GM12801 (cell line): ENCODE results near the gene NPB.

ENCODE experiments used
- TF ChIP-seq, protein P1 (sequence below): IDR thresholded peaks from one replicate; pipeline ENCODE4 v1.5.1; 2011; ENCODE audit warnings: control low read depth; ENCODE audit not compliant: insufficient read length; ENCODE audit errors: extremely low read depth

Gene NPB

DNA sequence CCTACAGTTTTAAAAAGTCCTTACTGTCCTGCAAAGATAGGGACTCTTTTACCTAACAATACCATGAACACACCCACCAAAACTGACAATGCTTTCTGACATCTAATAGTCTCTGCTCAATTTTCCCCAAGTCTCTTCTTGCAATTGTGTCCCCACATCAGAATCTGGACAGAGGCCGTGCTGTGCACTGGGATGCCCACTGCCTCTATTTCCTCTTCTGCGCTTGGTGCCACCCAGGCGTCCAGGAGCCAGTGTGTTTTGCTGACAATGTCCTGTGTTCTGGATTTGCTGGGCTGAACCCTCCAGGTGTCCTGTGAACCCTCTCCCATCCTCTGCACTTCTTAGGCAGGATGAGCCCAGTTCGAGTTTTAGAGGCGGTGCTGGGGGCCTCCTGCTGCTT, 24.5 kb upstream of the NPB start:
- TF ChIP-seq, protein P1, sequence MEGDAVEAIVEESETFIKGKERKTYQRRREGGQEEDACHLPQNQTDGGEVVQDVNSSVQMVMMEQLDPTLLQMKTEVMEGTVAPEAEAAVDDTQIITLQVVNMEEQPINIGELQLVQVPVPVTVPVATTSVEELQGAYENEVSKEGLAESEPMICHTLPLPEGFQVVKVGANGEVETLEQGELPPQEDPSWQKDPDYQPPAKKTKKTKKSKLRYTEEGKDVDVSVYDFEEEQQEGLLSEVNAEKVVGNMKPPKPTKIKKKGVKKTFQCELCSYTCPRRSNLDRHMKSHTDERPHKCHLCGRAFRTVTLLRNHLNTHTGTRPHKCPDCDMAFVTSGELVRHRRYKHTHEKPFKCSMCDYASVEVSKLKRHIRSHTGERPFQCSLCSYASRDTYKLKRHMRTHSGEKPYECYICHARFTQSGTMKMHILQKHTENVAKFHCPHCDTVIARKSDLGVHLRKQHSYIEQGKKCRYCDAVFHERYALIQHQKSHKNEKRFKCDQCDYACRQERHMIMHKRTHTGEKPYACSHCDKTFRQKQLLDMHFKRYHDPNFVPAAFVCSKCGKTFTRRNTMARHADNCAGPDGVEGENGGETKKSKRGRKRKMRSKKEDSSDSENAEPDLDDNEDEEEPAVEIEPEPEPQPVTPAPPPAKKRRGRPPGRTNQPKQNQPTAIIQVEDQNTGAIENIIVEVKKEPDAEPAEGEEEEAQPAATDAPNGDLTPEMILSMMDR = no peak

DNA sequence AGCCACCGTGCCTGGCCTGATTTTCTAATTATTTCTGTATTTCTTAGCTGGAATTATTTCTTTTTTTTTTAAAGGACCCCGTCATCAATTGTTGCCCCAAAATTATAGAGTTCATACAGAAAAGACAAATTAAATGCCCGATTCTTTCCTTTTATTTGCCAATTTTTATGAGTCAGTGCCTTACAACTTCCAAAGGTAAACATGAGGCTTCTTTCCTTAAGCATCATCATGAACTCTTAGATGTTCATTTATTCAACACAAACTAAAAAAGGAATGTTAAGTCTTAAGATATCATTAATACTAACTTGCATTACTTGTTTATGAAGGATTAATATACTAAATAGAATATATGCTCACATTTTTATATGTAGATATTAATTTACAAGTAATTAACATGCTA, 23.7 kb upstream of the NPB start:
- TF ChIP-seq, protein P1 = no peak

DNA sequence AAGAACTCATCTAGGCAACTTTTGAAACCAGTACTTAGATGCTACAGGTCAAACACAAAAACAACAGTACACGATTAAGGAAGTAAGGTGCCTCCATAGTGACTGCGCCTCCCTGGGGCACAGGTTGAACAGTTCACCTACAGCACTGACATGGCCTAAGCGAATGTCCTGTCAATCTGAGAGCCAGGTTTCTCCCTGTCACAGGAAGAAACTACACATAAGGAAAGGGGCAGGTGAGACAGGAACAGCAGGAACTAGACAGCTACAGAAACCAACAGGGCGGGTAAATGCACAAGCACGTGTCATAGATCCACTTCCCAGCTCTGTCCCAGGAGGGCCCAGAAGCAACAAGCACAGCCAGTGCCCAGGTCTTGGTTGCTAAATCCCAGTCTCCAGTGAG, 22.9 kb upstream of the NPB start:
- TF ChIP-seq, protein P1 = no peak

DNA sequence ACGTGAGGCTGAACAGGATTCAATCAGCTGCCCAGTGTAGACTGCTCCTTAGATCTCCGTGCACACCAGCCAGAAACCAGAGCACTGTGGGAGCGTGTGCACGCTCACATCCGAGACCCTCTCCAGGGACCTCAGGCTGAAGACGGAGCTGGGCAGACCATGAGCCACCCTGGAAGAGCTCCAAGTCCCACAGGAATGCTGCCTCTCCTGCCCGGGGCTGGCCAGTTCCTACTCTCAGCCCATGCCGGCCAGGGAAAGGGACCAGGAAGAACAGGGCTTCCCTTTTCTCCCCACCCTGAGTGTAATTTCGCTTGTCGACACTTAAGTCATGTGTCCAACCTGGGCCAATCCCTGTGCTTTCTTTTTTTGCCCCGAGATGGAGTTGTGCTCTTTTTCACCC, 17.5 kb upstream of the NPB start:
- TF ChIP-seq, protein P1 = no peak

DNA sequence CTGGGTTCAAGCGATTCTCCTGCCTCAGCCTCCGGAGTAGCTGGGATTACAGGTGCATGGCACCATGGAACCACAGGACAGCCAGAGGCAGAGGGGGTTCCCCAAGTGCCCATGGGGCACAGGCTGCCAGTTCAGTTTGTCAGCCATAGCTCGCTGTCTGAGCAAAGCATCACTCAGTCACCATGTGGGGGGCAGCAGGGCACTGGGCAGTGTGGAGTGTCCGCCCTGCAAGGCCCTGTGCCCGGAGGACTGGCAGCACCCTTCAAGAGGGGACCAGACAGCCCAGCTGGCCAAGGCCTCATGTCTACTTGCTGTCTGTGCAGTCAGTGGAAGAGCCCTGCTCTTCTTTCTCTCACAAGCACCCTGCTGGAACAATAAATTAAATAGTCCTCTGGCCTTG, 17.1 kb upstream of the NPB start:
- TF ChIP-seq, protein P1 = no peak

DNA sequence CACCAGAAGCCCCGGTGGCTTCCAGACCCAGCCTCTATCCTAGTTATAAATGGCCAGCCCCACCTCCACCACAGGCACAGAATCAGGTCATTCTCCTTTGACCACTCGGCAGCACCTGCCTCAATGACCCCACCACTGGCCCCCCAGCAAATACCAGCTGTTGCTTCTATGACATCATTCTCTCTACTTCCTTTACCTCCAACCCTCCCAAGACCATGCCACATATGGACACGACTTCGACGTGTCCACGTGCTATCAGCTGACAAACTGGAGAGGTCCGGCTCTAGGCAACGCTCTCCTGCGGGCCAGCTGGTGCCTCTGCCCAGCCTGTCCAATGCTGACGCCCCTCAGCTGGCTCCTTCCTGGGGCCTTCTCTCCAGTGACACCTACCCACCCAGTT, 16.6 kb upstream of the NPB start:
- TF ChIP-seq, protein P1 = no peak

DNA sequence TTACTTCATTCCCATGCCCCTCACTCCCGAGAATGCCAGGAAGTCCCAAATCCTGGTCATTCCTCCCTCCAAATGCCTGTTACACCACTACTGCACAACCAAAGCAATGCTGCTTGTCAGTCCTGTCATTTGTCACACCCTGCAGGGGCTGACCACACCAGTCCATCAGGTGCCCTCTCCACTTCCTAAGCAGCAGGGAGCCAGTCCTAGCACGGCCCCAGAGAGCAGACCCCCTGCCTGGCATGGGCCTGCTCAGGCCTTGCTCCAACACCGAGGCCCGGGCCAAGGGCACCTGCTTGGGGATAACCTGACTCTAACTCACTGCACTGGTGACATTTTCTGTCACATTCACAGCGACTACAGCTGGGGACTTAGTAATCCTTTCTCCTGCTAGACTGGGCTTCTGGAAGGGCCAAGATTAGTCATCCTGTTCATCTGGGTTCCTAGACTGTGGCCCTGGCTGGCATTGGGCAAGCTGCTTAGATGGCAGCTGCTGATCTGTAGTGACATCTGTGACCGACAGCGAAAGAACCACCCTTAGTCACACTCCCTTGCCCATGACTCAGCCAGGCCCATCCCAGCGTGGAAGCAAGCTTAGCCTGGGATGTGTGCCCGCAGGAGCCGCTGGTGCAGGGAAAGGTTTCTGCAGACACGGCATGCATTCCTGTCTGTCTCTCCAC, 16.0 kb upstream of the NPB start:
- TF ChIP-seq, protein P1 = no peak
